Mucosa of descending colon (tissue), 3 donors: ENCODE measurements around the gene TRERF1. TPM values are rescaled to one million over a fixed set of nuclear protein-coding genes. Genes with fewer than 3 reads are reported as not detected.

Experiments
- ATAC-seq: fragments of 200-7000 bp; cut with Tn5 transposase; one replicate; pipeline ENCODE4 v1.9.1; 2020; ENCODE audit warnings: mild to moderate bottlenecking, moderate library complexity
- DNase-seq, 3 donors: peaks; one replicate each; pipeline ENCODE4 v3.0.0-alpha.2; 2020
- H3K36me3 ChIP-seq: fragments of 200-600 bp; one replicate; pipeline ENCODE4 v1.8.0; 2021; ENCODE audit warnings: low read depth, mild to moderate bottlenecking
- H3K4me1 ChIP-seq: fragments of 200-600 bp; one replicate; pipeline ENCODE4 v1.8.0; 2021; ENCODE audit warnings: low read depth, mild to moderate bottlenecking
- H3K4me3 ChIP-seq: fragments of 200-600 bp; one replicate; pipeline ENCODE4 v1.8.0; 2021; ENCODE audit warnings: mild to moderate bottlenecking
- H3K9me3 ChIP-seq: fragments of 200-600 bp; one replicate; pipeline ENCODE4 v1.8.0; 2021; ENCODE audit warnings: mild to moderate bottlenecking
- intact Hi-C, 2 donors: fragments of 100-400 bp; cut with DNase I in 1 of 2; cut with micrococcal nuclease in 1 of 2; formaldehyde crosslinking; loops; one replicate each; pipeline versions ENCODE4 v1.11.0 to v1.11.1; 2022; cut with DNase I, micrococcal nuclease
- total RNA-seq, 3 donors: library from RNA; stranded (reverse); fragmentation: NEBNext Ultra II Directional in 2 of 3; extraction: Animal tissue kit (Norgen Biotek cat#: 25700) in 2 of 3; gene quantifications; one replicate each; pipeline versions ENCODE4 v1.2.1 to v1.2.4, GENCODE V29; 2021 to 2023
- TF ChIP-seq, protein P1 (sequence below): fragments of 200-600 bp; IDR thresholded peaks from one replicate; pipeline ENCODE4 v1.8.0; 2022; ENCODE audit warnings: antibody characterized with exemption, mild to moderate bottlenecking
- donor health status: DM: no; HTN: no; CAD: no; lungs with moderate emphysema.
- donor health status: DM: no; HTN: no; CAD: no.
- donor health status: DM: no; HTN: yes; CAD: no.

The TRERF1 gene
- total RNA-seq, 3 donors from 2014 or later = 2.8 to 11.2 (median 3.8) TPM

DNA sequence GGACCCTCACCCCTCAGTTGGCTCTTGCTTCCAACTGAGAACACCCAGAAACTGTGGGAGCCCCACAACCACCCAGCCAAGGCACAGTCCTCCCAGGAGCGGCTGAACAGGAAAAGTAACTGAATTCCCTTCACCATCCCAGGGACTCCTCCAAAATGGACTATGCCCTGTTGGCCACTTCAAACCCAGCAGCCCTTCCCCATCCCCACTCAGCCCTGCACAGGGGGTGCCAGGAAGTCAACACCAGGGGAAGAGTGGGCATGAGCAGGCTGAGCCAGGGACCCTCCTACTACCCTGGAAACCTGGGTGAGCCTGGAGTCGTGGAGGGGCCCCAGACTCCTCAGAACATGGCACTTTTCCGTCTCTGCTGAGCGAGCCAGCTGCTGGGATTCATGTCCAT lies 267.3 kb downstream of the TRERF1 start:
- Histone ChIP-seq H3K9me3 (no peaks in the 10 kb centered on the region), H3K4me3 (no peak overlapping the region), H3K36me3 (no peaks in the 10 kb centered on the region), H3K4me1 (no peaks in the 10 kb centered on the region)
- intact Hi-C loops = no loop called here
- ATAC-seq = no peak
- TF ChIP-seq, protein P1, sequence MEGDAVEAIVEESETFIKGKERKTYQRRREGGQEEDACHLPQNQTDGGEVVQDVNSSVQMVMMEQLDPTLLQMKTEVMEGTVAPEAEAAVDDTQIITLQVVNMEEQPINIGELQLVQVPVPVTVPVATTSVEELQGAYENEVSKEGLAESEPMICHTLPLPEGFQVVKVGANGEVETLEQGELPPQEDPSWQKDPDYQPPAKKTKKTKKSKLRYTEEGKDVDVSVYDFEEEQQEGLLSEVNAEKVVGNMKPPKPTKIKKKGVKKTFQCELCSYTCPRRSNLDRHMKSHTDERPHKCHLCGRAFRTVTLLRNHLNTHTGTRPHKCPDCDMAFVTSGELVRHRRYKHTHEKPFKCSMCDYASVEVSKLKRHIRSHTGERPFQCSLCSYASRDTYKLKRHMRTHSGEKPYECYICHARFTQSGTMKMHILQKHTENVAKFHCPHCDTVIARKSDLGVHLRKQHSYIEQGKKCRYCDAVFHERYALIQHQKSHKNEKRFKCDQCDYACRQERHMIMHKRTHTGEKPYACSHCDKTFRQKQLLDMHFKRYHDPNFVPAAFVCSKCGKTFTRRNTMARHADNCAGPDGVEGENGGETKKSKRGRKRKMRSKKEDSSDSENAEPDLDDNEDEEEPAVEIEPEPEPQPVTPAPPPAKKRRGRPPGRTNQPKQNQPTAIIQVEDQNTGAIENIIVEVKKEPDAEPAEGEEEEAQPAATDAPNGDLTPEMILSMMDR = no peak
- DNase-seq = no peak

DNA sequence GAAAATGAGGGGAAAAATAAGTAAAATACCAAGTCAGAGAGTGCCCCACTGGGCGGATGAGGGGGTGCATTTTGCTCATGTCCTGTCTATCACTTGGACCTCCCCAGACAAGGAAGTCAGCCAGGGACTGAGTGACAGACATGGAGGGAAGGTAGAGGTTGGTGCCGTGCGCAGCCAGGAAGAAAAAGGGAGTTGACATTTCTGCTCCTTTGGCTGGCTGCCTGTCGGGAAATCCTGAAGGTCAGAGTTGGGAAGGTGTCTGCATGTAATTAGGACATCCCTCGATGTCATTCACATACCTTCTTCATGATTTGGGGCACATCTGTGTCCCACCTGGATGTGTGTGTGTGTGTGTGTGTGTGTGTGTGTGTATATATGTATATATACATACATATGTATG lies 269.6 kb downstream of the TRERF1 start:
- H3K4me3 ChIP-seq = no peak overlapping the region
- no peaks in the 10 kb centered on the region for H3K36me3 ChIP-seq
- H3K4me1 ChIP-seq = no peaks in the 10 kb centered on the region
- TF ChIP-seq, protein P1 = no peak
- ATAC-seq (peak; percentile 92), DNase-seq (peak in 2 of 3 donors; percentile 32 to 64)
- intact Hi-C loops = no loop called here
- H3K9me3 ChIP-seq = no peaks in the 10 kb centered on the region

DNA sequence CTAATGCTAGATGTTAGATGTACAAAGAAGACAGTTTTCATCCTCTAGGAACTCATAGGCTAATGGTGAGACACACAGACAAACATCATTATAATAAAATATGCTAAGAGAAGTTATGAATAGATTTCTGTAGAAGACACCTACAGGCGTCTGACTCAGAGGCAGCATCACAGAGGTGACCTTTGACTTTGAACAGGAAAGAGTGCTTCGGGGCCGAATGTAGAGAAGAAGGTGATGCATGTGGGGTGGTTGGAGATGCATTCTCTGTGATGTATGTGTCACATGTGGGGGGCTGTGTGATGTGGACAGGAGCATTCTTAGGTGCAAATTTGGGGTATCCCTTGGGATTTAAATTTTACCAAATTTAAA lies 271.8 kb downstream of the TRERF1 start:
- no peaks in the 10 kb centered on the region for H3K9me3 ChIP-seq
- no peak for ATAC-seq
- no peak overlapping the region for H3K4me3 ChIP-seq
- intact Hi-C loops = no loop called here
- H3K36me3 ChIP-seq = no peaks in the 10 kb centered on the region
- TF ChIP-seq, protein P1 = no peak
- H3K4me1 ChIP-seq = no peaks in the 10 kb centered on the region
- no peak for DNase-seq

DNA sequence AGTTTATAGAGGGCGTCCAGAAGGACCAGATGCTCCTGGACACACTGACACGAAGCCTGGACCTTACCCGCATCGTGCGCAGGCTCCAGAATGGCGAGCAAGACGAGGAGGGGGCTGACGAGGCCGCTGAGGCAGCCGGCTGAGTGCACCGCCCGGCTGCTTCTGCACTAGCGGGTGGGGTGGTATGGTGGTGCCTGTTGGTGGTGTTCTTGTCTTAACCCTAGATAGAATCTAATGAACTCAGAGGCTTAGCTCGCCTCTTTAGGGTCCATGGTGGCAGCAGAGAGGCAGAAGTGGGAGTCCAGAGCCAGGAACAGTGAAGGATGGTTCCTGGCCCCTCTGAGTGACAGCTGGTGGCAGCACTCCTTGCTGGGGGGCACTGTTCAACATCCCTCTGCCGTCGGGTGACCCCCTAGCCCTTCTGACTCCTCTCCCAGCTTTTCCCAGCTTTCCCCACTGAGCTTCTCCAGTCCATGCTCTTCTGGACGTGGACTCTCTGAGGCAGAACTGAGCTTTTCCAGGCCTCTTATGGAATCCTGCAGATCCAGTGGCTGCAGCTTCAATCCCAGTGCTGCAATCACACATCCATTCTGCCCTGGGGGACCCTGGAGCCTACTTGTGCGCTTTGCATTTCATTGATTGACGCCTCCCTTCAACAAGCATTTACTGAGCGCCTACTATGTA lies 272.3 kb downstream of the TRERF1 start:
- Histone ChIP-seq H3K9me3 (no peaks in the 10 kb centered on the region), H3K36me3 (no peaks in the 10 kb centered on the region), H3K4me1 (no peaks in the 10 kb centered on the region), H3K4me3 (no peak overlapping the region)
- TF ChIP-seq, protein P1 = no peak
- ATAC-seq (no peak), DNase-seq (no peak)
- intact Hi-C loops = no loop called here

DNA sequence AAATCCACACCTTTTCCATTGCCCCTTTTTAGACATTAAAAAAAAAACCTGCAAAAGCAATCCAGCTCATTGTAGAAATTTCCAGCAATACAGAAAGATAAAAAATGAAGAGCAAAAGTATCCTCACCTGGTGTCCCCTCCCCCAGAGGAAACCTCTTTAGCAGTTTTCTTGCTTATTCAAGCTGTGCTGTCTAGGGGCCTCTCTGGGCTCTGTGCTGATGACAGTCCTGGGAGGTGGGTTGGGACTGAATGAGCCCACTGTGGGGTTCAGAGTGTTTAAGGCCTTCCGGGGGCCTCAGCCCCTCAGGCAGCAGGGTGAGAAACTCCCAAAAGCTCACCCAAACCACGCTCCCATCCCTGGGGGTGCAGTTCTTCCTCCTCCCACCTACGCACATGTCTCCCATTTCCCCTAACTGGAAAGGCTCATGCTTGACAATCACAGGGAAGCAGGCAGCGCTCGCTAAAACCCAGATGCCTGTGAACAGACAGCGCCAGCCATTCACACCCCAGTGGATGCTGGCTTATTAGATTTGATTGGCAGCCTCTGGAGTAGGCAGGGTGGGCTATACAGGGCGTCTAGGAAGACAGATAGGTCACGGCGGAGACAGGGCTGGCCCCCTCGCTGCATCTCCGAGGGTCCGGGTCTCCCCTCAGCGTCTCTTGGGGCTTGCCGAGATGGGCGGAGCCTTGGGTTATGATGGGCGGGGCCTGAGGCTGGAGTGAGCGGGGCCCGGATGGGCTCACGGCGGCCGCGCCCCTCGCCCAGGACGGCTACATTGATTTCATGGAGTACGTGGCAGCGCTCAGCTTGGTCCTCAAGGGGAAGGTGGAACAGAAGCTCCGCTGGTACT lies 274.0 kb downstream of the TRERF1 start:
- H3K9me3 ChIP-seq = no peaks in the 10 kb centered on the region
- TF ChIP-seq, protein P1 = no peak
- DNase-seq (no peak), ATAC-seq (no peak)
- no peaks in the 10 kb centered on the region for H3K4me1 ChIP-seq
- no peak overlapping the region for H3K4me3 ChIP-seq
- intact Hi-C loops = no loop called here
- H3K36me3 ChIP-seq = no peaks in the 10 kb centered on the region
